Ascending aorta (tissue), 2 donors: Measurements from ENCODE around the gene SLC2A10. TPM values are rescaled to one million over a fixed set of nuclear protein-coding genes. Genes with fewer than 3 reads are reported as not detected.

Experiments used
- DNase-seq, 2 donors: peaks; one replicate each; pipeline ENCODE4 v3.0.0-alpha.2; 2019; ENCODE audit warnings: low spot score in 2 of 2
- H3K27ac ChIP-seq, 2 donors: fragments of 200-600 bp; sonication (generic); one replicate each; pipeline ENCODE4 v1.5.1; 2016 to 2017; ENCODE audit warnings: mild to moderate bottlenecking in 1 of 2
- H3K27me3 ChIP-seq: fragments of 200-600 bp; sonication (generic); one replicate; pipeline ENCODE4 v1.5.1; 2017
- H3K36me3 ChIP-seq, 2 donors: fragments of 200-600 bp; sonication (generic); one replicate each; pipeline ENCODE4 v1.5.1; 2016
- H3K4me1 ChIP-seq, 2 donors: fragments of 200-600 bp; sonication (generic); one replicate each; pipeline ENCODE4 v1.5.1; 2016 to 2017; ENCODE audit warnings: mild to moderate bottlenecking in 1 of 2
- H3K4me3 ChIP-seq, 2 donors: fragments of 200-600 bp; sonication (generic); one replicate each; pipeline ENCODE4 v1.5.1; 2016 to 2017; ENCODE audit warnings: mild to moderate bottlenecking in 1 of 2
- H3K9me3 ChIP-seq, 2 donors: fragments of 200-600 bp; sonication (generic); one replicate each; pipeline ENCODE4 v1.5.1; 2016
- intact Hi-C: fragments of 100-400 bp; cut with DNase I; formaldehyde crosslinking; loops from one replicate; pipeline ENCODE4 v1.15.1; 2023
- total RNA-seq: library from RNA; depleted of rRNA; stranded (reverse); fragments of >200 nt; gene quantifications from one replicate; pipeline ENCODE4 v1.1.0, GENCODE V29; 2016
- TF ChIP-seq, protein P1 (sequence below), 3 experiments: fragments of 200-600 bp in 2 of 3; fragments of 450-650 bp in 1 of 3; sonication (generic) in 2 of 3; IDR thresholded peaks; one replicate each; pipeline ENCODE4 v1.5.1; 2016 to 2019; ENCODE audit warnings: antibody characterized with exemption in 3 of 3, mild to moderate bottlenecking in 1 of 3, moderate library complexity in 1 of 3

Gene SLC2A10
- total RNA-seq, 1 donor from 2014 or later: 13.1 TPM

DNA sequence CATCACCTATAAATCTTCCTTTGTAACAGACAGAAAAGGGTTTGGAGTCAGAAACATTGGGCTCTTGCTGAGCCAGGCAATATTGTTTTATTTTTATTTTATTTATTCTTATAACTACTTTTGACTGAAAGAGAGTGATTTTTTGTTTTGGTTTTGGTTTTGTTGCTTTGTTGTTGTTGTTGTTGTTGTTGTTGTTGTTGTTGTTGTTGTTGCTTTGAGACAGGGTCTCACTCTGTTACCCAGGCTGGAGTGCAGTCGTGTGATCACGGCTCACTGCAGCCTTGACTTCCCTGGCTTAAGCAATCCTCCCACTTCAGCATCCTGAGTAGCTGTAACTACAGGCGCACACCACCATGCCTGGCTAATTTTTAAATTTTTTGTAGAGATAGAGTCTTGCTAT is 43.1 kb upstream of the SLC2A10 start:
- Histone ChIP-seq H3K36me3 (no peaks in the 10 kb centered on the region), H3K4me1 (no peaks in the 10 kb centered on the region), H3K27me3 (no peaks in the 10 kb centered on the region), H3K27ac (no peak overlapping the region), H3K4me3 (no peak overlapping the region), H3K9me3 (peaks cover 4 to 11% of the 10 kb centered on the region in 2 donors)
- TF ChIP-seq, protein P1, sequence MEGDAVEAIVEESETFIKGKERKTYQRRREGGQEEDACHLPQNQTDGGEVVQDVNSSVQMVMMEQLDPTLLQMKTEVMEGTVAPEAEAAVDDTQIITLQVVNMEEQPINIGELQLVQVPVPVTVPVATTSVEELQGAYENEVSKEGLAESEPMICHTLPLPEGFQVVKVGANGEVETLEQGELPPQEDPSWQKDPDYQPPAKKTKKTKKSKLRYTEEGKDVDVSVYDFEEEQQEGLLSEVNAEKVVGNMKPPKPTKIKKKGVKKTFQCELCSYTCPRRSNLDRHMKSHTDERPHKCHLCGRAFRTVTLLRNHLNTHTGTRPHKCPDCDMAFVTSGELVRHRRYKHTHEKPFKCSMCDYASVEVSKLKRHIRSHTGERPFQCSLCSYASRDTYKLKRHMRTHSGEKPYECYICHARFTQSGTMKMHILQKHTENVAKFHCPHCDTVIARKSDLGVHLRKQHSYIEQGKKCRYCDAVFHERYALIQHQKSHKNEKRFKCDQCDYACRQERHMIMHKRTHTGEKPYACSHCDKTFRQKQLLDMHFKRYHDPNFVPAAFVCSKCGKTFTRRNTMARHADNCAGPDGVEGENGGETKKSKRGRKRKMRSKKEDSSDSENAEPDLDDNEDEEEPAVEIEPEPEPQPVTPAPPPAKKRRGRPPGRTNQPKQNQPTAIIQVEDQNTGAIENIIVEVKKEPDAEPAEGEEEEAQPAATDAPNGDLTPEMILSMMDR (IDR thresholded peaks at IDR 0.05): no peak
- no peak for DNase-seq
- intact Hi-C loops: no loop called here

DNA sequence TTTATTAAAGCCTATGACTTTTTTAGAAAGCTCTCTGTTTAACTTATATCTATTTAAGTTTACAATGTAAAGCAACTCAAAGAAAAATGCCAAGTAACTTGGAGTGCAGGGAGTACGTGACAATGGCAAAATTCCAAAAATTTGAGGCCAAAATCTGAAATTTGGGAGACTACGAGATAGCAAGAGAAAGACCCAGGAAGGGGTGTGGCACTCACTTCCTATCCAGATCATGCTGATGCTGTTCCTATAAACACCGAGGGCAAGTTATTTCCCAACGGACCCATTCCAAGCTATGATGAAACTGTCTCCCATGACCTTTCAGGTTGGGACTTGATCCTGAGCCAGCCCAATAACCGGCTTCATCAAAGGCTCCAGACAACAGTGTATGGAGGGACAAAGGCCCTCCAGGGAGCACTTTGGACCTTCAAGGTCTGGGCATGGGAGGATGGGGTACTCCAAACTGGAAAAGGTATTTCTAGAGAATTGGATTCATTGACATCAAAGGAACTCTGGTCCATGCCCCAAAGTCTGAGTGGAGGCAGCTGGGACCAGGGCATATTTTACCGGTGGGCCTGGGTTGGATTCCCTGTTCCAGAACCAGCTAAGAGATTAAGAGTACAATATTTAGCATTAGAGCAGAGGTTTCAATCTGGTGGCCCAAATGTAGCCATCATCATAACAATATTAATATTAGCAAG is 42.5 kb upstream of the SLC2A10 start:
- no peak for DNase-seq
- Histone ChIP-seq H3K27ac (no peak overlapping the region), H3K9me3 (peaks cover 4 to 11% of the 10 kb centered on the region in 2 donors), H3K4me3 (no peak overlapping the region), H3K36me3 (no peaks in the 10 kb centered on the region), H3K4me1 (no peaks in the 10 kb centered on the region), H3K27me3 (no peaks in the 10 kb centered on the region)
- TF ChIP-seq, protein P1 (IDR thresholded peaks at IDR 0.05): no peak
- intact Hi-C loops: no loop called here

DNA sequence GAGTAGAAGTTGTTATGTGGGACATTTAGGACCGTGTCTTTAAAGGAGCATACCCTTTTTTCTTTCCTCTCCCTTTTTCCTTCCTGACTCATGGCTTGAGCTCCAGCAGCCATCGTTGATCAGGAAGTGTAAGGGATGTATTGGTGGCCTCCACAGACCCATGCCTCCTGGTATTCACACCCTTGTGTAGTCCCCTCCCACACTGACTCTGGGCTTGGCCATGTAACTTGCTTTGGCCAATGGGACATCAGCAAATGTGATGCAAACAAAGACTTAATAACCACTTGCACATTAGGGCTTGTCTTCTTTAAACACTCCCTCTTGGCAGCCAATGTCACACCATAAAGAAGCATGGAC is 39.2 kb upstream of the SLC2A10 start:
- no peak for DNase-seq
- intact Hi-C loops: no loop called here
- no peaks in the 10 kb centered on the region for H3K27me3 ChIP-seq
- H3K4me1 ChIP-seq: no peaks in the 10 kb centered on the region
- peaks cover 4 to 11% of the 10 kb centered on the region in 2 donors for H3K9me3 ChIP-seq
- H3K27ac ChIP-seq: no peak overlapping the region
- no peaks in the 10 kb centered on the region for H3K36me3 ChIP-seq
- no peak overlapping the region for H3K4me3 ChIP-seq
- TF ChIP-seq, protein P1 (IDR thresholded peaks at IDR 0.05): no peak

DNA sequence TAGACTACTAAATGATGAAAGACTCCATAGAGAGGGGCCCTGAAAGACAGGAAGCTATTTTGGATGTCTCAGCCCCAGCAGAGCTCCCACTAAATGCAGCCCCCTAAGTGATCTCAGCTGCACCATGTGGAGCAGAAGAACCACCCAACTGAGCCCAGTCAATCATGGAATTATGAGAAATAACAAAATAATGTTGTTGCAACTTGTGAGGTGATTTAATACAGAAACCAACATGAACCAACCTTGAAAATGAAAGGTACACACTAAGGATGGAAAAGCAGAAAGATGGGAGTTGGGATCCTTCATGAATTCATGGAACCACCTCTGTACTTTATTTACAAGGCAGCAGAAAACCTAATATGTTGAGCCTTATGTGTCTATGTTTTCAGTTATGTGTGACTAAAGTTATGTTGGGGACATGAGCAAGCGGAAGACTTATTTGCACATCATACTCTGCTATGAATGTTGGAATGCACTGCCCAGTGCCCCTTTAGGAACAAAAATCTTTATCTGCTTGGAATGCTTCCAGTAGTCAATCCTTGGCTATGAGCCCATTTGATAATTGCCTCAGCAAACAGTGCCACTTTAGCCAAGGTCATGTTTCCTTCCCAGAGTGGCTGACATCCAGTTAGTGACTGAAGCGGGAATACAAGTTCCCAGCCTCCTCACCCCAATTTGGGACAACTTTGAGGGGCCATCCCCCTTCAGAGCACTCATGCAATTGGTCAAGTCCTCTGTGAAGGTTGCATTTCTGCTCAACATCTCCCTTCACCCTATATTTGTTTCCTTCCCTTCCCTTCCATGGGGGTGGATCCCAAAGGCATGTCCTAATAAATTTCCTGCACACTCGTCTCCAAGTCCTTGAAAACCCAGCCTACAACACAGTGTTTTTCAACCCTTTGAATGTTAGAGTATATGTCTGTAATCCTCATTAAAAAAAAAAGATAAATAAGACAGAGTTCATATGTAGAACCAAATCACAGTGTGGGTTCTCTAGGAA is 38.6 kb upstream of the SLC2A10 start:
- no peak overlapping the region for H3K4me3 ChIP-seq
- peaks cover 4 to 11% of the 10 kb centered on the region in 2 donors for H3K9me3 ChIP-seq
- H3K27ac ChIP-seq: no peak overlapping the region
- no peaks in the 10 kb centered on the region for H3K4me1 ChIP-seq
- no peaks in the 10 kb centered on the region for H3K36me3 ChIP-seq
- intact Hi-C loops: no loop called here
- DNase-seq: no peak
- TF ChIP-seq, protein P1 (IDR thresholded peaks at IDR 0.05): no peak
- H3K27me3 ChIP-seq: no peaks in the 10 kb centered on the region

DNA sequence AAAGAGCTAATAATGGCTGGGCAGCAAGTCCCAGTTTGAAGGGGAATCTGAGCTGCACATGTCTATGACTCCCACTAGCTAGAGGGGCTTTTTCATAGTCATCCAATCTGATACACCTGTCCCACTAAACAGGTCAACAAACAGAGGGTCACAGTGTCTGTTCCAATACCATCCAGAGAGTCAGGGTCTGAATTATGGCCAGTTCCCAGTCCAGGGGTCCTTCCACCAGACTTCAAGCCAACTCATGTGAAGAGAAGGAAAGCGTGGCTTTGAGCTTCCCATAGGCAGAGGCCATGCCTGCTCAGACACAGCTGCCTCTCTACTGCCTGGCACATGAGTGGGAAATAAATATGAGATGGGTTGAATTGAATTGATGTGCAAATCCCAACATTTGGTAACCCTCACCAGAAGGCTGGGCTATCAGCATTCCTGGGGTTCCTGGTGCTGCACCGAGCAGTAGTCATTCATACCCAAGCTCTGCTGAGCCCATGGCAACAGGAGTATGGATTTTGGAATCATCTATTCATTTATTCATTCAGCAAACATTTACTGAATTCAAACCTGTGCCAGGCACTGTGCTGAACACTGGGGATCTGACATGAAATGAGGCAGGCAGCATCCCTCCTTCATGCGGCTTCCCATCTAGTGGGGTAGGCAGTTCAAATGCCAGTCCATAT is 37.4 kb upstream of the SLC2A10 start:
- TF ChIP-seq, protein P1 (IDR thresholded peaks at IDR 0.05): no peak
- no peak for DNase-seq
- Histone ChIP-seq H3K27ac (no peak overlapping the region), H3K36me3 (no peaks in the 10 kb centered on the region), H3K4me1 (no peaks in the 10 kb centered on the region), H3K4me3 (no peak overlapping the region), H3K9me3 (peaks cover 4 to 11% of the 10 kb centered on the region in 2 donors), H3K27me3 (no peaks in the 10 kb centered on the region)
- intact Hi-C loops: no loop called here
